ENCODE data around the gene FRMD1.

FRMD1 gene

GRCh38 chr6:168058691-168059551 is 20.1 kb downstream of the FRMD1 start:
- H3K27ac ChIP-seq (replicated peaks), result no peak overlapping the region
- no peaks in the 10 kb centered on the region for H3K27me3 ChIP-seq (ENCODE audit: insufficient read depth, poor library complexity, severe bottlenecking)
- no peak for TF ChIP-seq GABPA (IDR thresholded peaks at IDR 0.05; ENCODE audit: low read depth)
- TF ChIP-seq SPI1 (IDR thresholded peaks at IDR 0.05; ENCODE audit: borderline replicate concordance, low read depth), result no peak
- TF ChIP-seq, protein P1, sequence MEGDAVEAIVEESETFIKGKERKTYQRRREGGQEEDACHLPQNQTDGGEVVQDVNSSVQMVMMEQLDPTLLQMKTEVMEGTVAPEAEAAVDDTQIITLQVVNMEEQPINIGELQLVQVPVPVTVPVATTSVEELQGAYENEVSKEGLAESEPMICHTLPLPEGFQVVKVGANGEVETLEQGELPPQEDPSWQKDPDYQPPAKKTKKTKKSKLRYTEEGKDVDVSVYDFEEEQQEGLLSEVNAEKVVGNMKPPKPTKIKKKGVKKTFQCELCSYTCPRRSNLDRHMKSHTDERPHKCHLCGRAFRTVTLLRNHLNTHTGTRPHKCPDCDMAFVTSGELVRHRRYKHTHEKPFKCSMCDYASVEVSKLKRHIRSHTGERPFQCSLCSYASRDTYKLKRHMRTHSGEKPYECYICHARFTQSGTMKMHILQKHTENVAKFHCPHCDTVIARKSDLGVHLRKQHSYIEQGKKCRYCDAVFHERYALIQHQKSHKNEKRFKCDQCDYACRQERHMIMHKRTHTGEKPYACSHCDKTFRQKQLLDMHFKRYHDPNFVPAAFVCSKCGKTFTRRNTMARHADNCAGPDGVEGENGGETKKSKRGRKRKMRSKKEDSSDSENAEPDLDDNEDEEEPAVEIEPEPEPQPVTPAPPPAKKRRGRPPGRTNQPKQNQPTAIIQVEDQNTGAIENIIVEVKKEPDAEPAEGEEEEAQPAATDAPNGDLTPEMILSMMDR (IDR thresholded peaks at IDR 0.05; ENCODE audit: insufficient read depth, low read length), result no peak
- no peak for TF ChIP-seq POLR2AphosphoS5 (IDR thresholded peaks at IDR 0.05; ENCODE audit: low read depth)
- TF ChIP-seq, protein P2, sequence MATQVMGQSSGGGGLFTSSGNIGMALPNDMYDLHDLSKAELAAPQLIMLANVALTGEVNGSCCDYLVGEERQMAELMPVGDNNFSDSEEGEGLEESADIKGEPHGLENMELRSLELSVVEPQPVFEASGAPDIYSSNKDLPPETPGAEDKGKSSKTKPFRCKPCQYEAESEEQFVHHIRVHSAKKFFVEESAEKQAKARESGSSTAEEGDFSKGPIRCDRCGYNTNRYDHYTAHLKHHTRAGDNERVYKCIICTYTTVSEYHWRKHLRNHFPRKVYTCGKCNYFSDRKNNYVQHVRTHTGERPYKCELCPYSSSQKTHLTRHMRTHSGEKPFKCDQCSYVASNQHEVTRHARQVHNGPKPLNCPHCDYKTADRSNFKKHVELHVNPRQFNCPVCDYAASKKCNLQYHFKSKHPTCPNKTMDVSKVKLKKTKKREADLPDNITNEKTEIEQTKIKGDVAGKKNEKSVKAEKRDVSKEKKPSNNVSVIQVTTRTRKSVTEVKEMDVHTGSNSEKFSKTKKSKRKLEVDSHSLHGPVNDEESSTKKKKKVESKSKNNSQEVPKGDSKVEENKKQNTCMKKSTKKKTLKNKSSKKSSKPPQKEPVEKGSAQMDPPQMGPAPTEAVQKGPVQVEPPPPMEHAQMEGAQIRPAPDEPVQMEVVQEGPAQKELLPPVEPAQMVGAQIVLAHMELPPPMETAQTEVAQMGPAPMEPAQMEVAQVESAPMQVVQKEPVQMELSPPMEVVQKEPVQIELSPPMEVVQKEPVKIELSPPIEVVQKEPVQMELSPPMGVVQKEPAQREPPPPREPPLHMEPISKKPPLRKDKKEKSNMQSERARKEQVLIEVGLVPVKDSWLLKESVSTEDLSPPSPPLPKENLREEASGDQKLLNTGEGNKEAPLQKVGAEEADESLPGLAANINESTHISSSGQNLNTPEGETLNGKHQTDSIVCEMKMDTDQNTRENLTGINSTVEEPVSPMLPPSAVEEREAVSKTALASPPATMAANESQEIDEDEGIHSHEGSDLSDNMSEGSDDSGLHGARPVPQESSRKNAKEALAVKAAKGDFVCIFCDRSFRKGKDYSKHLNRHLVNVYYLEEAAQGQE (IDR thresholded peaks at IDR 0.05; ENCODE audit: insufficient replicate concordance, low read depth), result no peak
- H3K4me3 ChIP-seq (replicated peaks; ENCODE audit: insufficient read depth, low read length), result no peak overlapping the region
- no peak for DNase-seq (ENCODE audit: low read depth in 1 of 2, low spot score in 1 of 2)

- TF ChIP-seq GABPA (IDR thresholded peaks at IDR 0.05; ENCODE audit: low read depth) (no peak), SPI1 (IDR thresholded peaks at IDR 0.05; ENCODE audit: borderline replicate concordance, low read depth) (no peak), POLR2AphosphoS5 (IDR thresholded peaks at IDR 0.05; ENCODE audit: low read depth) (no peak)
- TF ChIP-seq, protein P2 (IDR thresholded peaks at IDR 0.05; ENCODE audit: insufficient replicate concordance, low read depth), result no peak
- TF ChIP-seq, protein P1 (IDR thresholded peaks at IDR 0.05; ENCODE audit: insufficient read depth, low read length), result no peak
- Histone ChIP-seq H3K27ac (replicated peaks) (no peak overlapping the region), H3K4me3 (replicated peaks; ENCODE audit: insufficient read depth, low read length) (no peak overlapping the region), H3K27me3 (ENCODE audit: insufficient read depth, poor library complexity, severe bottlenecking) (no peaks in the 10 kb centered on the region)
- DNase-seq (ENCODE audit: low read depth in 1 of 2, low spot score in 1 of 2), result no peak
Observed at GRCh38 chr6:168057836-168058235, 21.2 kb downstream of the FRMD1 start.

GRCh38 chr6:168056892-168057527 is 22.0 kb downstream of the FRMD1 start:
- no peak for TF ChIP-seq GABPA (IDR thresholded peaks at IDR 0.05; ENCODE audit: low read depth)
- no peak for TF ChIP-seq POLR2AphosphoS5 (IDR thresholded peaks at IDR 0.05; ENCODE audit: low read depth)
- no peak for DNase-seq (ENCODE audit: low read depth in 1 of 2, low spot score in 1 of 2)
- Histone ChIP-seq H3K27ac (replicated peaks) (no peak overlapping the region), H3K4me3 (replicated peaks; ENCODE audit: insufficient read depth, low read length) (no peak overlapping the region), H3K27me3 (ENCODE audit: insufficient read depth, poor library complexity, severe bottlenecking) (no peaks in the 10 kb centered on the region)

- no peaks in the 10 kb centered on the region for H3K27me3 ChIP-seq (ENCODE audit: insufficient read depth, poor library complexity, severe bottlenecking)
- TF ChIP-seq POLR2AphosphoS5 (IDR thresholded peaks at IDR 0.05; ENCODE audit: low read depth) (no peak), SPI1 (IDR thresholded peaks at IDR 0.05; ENCODE audit: borderline replicate concordance, low read depth) (no peak), GABPA (IDR thresholded peaks at IDR 0.05; ENCODE audit: low read depth) (no peak)
- TF ChIP-seq, protein P2 (IDR thresholded peaks at IDR 0.05; ENCODE audit: insufficient replicate concordance, low read depth), result no peak
- TF ChIP-seq, protein P1 (IDR thresholded peaks at IDR 0.05; ENCODE audit: insufficient read depth, low read length), result no peak
- no peak for DNase-seq (ENCODE audit: low read depth in 1 of 2, low spot score in 1 of 2)
- H3K27ac ChIP-seq (replicated peaks), result no peak overlapping the region
- H3K4me3 ChIP-seq (replicated peaks; ENCODE audit: insufficient read depth, low read length), result no peak overlapping the region
Observed at GRCh38 chr6:168055696-168056489, 23.1 kb downstream of the FRMD1 start.
